GM19023 (cell line): Measurements from ENCODE around the gene RPL13A.

Source experiments
- ATAC-seq: cut with Tn5 transposase; IDR thresholded peaks from one replicate; pipeline ENCODE4 v1.9.1; 2021; ENCODE audit warnings: mild to moderate bottlenecking, moderate library complexity; ENCODE audit not compliant: unreplicated experiment

RPL13A gene

DNA sequence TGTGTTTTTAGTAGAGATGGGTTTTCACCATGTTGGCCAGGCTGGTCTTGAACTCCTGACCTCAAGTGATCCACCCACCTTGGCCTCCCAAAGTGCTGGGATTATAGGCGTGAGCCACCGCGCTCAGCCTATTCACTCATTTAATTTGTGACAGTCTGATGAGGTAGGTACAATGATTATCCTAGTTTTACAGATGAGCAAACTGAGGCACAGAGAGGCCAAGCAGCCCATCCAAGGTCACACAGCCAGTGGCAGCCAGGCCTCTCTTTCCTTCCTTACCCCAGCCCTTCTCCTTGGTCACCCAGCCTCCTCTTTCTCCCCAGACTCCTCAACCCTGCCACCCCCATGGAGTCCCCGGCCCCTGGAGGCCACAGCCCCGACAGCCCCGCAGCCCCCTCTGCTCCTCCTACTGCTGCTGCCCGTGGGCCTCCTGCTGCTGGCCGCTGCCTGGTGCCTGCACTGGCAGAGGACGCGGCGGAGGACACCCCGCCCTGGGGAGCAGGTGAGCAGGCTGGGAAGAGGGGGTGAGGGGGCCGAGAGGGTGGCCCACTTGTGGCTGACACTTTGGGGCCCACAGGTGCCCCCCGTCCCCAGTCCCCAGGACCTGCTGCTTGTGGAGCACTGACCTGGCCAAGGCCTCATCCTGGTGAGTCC is 7.3 kb upstream of the RPL13A start:
- ATAC-seq, result no peak

DNA sequence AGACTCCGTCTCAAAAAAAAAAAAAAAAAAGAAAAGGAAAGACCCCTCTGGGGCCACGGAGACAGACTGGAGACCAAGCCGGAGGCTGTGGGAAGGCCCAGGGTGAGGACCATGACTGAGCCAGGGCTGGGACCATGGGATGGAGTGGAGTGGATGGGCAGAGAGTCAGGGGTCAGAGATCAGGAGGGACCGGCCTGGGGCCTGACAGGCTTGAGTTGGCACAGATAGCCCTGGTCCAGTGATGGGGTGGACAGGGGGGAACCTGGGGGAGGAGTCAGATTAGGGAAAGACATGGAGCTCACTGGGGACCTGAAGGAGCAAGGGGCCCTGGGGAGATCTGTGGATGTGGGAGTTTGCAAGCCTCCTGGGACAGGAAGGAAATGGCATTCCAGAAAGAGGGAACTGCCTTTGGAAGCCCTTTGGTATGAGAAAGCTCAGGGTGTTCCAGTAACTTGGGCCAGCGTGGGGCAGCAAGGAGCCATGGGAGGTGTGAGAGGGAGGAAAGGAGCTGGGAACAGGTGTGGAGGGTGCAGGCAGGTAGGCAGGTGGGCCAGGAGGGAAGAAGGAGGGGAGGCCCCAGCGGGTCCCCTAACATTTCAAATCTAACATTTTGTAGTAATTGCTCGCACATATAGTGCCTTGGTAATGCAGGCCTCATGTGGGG is 6.3 kb upstream of the RPL13A start:
- no peak for ATAC-seq

DNA sequence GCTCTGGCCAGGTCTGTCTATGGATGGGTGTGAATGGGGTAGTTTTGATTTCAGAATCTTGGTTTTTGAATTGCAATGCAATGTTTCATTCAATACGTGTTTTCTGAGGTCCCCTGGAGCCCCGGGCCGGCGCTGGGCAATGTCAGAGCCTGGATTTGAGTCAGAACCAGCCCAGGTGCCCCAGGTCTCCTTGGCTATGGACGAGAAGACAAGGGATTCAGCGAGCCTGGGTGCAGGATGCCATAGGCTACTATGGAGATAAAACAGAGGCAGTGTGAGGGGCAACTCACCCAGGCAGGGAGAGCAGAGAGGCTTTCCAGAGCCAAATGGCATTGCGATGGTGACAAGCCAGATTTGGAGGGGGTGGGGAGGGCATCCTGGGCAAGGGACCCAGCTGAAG is 1.2 kb upstream of the RPL13A start:
- ATAC-seq, result no peak

DNA sequence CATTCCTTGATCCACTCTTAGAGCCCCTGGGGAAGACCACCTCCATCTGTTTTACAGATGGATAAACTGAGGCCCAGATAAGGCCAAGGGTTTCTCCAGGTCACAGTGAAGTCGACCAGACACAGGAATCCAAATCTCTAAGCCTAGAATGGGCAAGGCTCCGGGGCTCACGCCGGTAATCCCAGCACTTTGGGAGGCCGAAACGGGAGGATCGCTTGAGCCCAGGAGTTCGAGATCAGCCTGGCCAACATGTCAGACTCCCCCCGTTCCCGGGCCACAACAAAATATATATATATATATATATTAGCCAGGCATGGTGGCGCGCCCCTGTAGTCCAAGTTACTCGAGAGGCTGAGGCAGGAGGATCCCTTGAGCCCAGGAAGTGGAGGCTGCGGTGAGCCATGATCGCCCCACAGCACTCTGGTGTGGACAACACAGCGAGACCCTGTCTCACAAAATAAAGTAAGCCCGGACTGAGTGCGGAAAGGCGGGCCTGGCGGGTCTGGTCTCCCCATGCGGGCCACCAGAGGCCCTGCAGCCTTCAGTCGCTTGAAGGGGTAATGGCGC is 615 bp upstream of the RPL13A start:
- ATAC-seq, result no peak

DNA sequence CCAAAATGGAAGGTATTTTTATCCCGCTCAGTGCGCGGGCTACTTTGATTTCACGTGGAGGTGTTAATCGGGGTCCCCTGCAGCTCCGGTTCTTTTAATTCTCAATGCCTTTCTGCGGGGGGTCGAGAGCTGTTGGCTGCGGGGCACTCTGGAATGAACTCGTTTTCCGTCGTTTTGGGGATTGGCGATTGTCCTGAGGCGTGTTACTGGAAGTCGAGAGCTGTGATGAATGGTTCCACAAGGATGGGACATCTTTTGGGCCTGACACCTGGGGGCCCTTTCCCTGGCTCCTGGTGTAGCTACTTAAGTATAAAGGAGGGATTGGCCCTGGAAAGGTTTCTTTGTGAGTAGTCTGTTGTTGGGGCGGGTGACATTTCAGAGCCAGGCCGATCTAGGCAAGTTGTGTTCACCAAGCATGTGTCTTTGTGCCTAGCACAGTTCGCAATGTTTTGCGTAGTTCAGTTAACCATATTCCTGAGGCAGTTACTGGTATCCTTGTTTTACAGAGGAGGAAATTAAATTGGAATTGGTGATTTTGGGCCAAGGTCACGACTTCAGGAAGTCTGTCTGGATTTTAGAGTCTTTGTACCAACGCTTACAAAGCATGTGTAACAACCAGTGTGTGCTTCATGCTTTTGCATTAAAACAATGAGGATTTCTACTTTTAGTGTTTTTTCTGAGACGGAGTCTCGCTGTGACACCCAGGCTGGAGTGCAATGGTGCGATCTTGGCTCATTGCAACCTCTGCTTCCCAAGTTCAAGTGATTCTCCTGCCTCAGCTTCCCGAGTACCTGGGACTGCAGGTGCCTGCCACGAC is 846 bp downstream of the RPL13A start:
- ATAC-seq, result no peak

DNA sequence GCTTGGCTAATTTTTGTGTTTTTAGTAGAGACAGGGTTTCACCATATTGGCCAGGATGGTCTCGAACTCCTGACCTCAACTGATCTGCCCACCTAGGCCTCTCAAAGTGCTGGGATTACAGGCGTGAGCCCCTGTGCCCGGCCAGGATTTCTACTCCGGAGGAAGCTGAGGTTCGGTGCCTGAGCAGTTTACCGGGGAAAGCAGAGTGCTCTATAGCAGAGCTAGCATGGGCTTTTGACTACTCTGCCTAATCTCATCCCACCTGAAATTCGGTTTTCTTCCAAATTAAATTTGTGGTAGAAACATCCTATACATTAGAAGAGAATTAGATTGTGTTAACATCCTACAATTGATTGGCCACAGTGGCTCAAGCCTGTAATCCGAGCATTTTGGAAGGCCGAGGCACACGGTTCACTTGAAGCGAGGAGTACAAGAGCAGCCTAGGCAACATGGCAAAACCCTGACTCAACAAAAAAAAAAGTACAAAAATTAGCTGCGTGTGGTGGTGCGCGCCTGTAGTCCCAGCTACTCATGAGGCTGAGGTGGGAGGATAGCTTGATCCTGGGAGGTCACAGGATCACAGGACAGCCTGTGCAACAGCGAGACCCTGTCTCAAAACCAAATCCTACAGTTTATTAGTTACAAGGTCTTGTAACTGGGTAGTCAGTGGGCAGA is 1.6 kb downstream of the RPL13A start:
- ATAC-seq, result no peak

DNA sequence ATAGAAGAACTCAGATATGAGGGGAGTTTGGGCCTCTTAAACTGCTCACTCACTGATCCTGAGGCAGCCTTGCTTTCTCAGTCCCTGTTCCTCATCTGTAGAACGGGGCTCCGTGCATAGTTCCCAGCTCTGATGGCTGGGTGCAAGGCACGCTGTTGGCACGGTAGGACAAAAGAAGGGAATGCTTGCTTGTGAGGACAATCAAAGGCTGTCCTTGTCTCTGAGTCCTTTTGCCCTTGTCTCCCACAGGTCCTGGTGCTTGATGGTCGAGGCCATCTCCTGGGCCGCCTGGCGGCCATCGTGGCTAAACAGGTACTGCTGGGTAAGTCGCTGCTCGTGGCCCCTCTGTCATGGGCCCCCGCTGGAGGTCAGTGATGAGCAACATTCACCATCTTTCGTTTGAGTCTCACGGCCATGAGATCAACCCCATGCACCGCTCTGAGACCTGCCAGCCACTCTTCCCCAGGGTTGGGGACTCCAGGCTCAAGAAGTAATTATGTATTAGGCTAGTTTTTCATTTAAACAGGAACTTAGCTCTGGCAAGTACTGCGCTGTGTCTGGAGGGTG is 2.3 kb downstream of the RPL13A start:
- no peak for ATAC-seq

DNA sequence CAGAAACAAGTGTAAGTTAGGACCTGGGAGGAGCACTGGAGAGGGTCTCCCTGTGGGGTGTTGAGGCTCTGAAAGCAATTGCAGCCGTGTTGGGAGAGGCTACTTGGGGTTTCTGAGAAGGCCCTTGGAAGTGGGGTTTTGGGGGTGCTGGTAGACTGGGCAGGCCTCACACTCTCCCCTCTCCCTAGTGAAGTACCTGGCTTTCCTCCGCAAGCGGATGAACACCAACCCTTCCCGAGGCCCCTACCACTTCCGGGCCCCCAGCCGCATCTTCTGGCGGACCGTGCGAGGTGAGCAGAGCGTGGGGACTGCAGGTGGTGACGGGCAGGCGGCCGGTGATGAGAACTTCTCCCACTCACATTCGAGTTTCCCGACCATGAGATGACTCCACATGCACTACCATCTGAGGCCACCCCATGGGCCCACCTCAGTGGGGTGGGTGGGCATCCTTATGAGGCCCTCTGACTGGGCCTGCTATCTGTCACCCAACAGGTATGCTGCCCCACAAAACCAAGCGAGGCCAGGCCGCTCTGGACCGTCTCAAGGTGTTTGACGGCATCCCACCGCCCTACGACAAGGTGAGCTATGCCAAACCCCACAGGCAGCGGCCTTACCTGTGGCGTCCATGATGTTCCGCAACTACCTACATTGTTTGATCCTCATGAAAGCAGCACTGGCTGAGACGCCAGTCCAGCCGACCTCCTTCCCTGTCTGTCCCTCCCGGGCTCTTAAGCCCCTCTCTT is 3.0 kb downstream of the RPL13A start:
- ATAC-seq, result no peak

DNA sequence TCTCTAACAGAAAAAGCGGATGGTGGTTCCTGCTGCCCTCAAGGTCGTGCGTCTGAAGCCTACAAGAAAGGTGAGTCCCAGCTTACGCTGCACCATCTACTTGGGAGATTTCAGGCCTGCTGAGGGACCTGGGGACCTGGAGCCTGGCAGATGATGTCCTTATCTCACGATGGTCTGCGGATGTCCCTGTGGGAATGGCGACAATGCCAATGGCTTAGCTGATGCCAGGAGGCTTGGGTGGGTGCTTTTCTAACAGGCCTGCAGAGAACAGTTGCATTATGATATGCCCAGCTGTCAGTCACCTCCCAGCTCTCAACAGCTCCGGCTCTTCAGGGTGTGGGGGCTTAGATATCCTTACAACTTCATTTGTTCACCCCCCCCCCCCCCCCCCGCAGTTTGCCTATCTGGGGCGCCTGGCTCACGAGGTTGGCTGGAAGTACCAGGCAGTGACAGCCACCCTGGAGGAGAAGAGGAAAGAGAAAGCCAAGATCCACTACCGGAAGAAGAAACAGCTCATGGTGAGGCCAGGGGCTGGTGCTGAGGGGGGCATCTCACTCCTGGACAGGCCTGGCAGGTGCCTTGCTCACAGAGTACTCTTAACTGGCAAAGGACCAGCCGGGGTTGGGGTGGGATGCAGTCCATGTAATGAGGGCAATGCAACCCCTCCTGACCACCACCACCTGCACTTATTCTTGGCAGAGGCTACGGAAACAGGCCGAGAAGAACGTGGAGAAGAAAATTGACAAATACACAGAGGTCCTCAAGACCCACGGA is 3.8 kb downstream of the RPL13A start:
- ATAC-seq, result no peak

DNA sequence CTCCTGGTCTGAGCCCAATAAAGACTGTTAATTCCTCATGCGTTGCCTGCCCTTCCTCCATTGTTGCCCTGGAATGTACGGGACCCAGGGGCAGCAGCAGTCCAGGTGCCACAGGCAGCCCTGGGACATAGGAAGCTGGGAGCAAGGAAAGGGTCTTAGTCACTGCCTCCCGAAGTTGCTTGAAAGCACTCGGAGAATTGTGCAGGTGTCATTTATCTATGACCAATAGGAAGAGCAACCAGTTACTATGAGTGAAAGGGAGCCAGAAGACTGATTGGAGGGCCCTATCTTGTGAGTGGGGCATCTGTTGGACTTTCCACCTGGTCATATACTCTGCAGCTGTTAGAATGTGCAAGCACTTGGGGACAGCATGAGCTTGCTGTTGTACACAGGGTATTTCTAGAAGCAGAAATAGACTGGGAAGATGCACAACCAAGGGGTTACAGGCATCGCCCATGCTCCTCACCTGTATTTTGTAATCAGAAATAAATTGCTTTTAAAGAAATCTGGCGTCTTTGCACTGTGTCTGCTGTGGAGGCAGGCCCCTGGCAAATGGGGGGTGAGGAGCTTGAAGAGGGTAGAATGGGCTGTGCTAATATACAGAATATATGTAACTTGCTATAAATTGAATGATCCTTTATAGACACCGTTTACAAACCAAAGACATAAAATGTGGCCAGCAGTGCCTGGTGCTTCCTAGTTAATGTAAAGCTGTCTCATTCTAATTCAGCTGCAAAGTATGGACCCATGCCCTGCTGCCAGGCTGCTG is 4.6 kb downstream of the RPL13A start:
- ATAC-seq, result no peak

DNA sequence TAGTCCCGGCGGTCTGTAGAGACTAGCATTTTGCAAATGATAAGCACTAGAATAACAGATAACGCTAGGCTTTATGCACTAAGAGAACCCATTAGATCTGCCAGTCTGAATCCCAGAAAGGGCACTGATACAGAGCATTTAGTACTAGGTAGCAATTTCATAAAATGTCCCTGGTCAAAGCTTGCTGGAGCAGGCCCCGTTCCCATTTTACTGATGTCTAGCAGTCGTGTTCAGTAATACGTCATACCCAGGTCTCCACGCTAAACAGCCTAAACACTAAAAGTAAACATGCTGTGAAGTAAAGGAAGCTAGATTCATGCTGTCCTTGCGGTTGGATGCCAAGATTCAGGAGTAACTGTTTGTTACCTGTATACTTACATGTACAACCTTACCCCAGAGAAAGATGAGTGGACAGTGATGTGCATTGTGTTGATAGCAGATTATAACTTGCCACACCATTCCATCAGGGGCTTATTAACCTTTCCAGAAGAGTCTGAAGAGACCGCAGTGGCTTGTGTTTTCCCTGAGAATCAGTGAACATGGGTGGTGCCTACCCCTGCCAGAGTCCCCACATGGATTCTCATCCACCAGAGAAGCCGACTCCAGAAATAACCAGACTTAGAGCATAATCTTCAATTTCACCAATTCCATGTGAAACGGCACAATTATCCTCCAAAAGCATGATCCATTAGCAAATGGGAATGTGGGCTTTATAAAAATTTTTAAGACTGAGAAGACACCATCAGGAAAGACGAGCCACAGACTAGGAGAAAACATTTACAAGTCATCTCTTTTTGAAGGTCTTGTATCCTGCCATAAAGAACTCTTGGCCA is 5.4 kb downstream of the RPL13A start:
- no peak for ATAC-seq

DNA sequence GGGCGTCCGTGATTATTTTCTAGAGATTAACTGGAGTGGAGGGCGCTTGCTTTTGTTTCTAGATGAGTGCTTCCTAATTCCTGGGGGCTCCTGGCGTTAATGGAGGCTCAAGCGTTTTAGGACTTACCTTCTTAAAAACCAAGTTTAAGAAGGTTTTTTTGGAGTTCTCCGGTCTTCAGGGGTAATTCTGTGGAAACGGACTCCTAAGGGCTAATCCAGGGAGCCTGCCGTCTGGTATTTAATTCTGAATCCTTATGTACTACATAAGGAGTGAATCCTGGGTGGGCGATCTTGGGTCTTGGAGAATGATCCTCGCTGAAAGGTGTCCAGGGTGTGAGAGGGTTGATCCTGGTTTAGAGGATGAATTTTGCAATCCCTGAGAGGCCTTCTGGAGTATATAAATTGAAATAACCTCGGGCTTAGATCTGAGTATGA is 9.2 kb downstream of the RPL13A start:
- ATAC-seq, result no peak

DNA sequence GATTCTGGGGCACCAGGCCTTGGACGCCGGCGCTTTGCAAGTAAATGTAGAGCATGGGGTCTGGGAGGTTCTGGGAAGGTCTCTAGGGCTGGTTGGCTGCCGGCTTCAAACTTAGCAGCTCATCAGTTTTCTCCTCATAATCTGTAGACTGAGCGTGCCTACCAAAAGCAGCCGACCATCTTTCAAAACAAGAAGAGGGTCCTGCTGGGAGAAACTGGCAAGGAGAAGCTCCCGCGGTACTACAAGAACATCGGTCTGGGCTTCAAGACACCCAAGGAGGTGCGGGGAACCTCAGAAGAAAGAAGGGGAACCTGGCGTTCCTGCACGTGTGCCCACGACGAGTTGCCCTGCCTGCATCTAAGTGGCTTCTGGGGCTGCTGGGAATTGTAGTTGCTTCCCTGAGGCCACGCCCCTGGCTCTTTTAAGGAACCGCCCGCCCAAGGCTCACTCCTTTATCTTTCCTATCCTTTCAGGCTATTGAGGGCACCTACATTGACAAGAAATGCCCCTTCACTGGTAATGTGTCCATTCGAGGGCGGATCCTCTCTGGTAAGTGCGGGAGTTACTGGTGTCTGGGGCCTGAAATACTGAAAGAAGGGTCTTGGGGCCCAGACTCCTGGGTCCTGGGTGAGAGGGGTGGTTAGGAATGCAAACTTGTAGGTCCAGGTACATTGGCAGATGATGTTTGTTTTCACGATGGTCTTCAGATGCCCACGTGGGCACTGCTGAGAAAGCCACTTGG is 9.8 kb downstream of the RPL13A start:
- ATAC-seq, result no peak

DNA sequence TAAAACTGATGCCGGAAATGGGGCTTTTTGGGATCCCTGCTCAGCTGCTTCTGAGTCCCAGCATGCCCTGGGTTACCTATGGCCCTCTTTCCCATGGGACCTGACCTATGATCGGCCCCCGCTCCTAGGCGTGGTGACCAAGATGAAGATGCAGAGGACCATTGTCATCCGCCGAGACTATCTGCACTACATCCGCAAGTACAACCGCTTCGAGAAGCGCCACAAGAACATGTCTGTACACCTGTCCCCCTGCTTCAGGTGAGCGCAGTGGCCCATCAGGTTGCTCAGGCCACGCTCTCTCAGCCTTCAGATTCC is 10.3 kb downstream of the RPL13A start:
- ATAC-seq, result no peak

DNA sequence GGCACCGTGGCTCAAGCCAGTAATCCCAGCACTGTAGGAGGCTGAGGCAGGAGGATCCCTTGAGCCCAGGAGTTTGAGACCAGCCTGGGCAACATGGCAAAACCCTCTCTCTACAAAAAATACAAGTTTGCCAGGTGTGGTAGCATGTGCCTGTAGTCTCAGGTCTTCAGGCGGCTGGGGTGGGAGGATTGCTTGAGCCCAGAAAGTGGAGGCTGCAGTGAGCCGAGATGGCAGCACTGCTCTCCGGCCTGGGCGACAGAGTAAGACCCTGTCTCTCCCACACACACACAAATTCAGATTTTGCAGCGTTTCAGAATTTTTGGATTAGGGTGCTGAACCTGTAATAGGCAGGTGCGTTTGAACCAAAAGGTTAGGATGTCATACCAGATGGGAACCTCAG is 11.1 kb downstream of the RPL13A start:
- ATAC-seq, result no peak

DNA sequence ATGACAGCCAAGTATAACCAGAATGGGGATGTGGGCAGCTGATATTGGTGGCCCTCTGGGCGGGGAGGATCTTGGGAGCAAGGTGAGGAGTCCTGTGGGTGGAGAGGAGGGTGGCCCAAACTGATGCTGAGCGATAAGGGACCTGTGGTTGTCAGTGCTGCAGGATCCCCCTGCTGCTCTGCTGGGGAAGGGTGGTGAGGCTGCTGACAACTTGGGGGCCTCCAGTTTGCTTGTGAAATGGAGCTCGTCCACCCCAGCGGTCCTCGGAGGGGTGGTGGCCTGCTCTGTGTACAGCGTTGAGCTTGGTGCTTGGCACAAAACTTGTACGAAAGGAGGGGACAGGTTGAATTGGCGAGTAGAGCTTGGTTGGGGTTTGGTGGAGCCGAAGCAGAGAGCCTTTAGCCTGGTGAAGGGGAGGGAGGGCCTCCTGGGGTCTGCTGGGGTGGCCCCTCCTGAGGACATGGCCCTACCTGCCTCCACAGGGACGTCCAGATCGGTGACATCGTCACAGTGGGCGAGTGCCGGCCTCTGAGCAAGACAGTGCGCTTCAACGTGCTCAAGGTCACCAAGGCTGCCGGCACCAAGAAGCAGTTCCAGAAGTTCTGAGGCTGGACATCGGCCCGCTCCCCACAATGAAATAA is 11.7 kb downstream of the RPL13A start:
- ATAC-seq, result no peak
